ENCODE measurements around the gene BHLHE23. TPM values are rescaled to one million over a fixed set of nuclear protein-coding genes. Genes with fewer than 3 reads are reported as not detected.
"Not testable (repeated sequence)": the region's sequence is repeated elsewhere in the genome, so short reads cannot be mapped to it uniquely, and the experiment has no call there.

BHLHE23 gene
- total RNA-seq, 6 donors from 2014 or later = not detected

DNA sequence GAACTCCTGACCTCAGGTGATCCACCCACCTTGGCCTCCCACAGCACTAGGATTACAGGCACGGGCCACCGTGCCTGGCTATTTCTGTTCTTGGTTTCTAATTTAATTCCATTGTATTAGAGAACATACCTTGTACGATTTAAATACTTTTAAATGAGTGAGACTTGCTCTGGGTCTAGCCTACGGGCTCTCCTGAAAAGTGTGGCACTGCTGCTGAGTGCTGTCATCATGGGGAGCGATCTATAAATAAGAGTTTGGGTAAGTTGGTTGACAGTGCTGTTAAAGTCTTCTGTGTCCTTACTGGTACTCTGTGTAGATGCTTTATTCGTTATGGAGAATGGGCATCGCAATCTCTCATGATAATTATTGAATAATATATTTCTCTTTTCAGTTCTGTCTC lies 35.0 kb upstream of the BHLHE23 start:
- H3K4me1 ChIP-seq = no peaks in the 10 kb centered on the region
- TF ChIP-seq, protein P1, sequence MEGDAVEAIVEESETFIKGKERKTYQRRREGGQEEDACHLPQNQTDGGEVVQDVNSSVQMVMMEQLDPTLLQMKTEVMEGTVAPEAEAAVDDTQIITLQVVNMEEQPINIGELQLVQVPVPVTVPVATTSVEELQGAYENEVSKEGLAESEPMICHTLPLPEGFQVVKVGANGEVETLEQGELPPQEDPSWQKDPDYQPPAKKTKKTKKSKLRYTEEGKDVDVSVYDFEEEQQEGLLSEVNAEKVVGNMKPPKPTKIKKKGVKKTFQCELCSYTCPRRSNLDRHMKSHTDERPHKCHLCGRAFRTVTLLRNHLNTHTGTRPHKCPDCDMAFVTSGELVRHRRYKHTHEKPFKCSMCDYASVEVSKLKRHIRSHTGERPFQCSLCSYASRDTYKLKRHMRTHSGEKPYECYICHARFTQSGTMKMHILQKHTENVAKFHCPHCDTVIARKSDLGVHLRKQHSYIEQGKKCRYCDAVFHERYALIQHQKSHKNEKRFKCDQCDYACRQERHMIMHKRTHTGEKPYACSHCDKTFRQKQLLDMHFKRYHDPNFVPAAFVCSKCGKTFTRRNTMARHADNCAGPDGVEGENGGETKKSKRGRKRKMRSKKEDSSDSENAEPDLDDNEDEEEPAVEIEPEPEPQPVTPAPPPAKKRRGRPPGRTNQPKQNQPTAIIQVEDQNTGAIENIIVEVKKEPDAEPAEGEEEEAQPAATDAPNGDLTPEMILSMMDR (IDR thresholded peaks at IDR 0.05) = no peak
- TF ChIP-seq EP300 (IDR thresholded peaks at IDR 0.05) (no peak), POLR2A (IDR thresholded peaks at IDR 0.05) (no peak), POLR2AphosphoS5 (IDR thresholded peaks at IDR 0.05) (no peak)
- DNase-seq (no peak), ATAC-seq (ENCODE audit: low FRiP score in 2 of 2) (no peak)
- no peaks in the 10 kb centered on the region for H3K36me3 ChIP-seq
- no peak overlapping the region for H3K27ac ChIP-seq
- H3K4me3 ChIP-seq = no peak overlapping the region
- H3K9me3 ChIP-seq = no peaks in the 10 kb centered on the region
- WGBS, 2 donors = 76 to 80% methylated on average over 7 of the region's 7 CpGs
- H3K27me3 ChIP-seq = no peaks in the 10 kb centered on the region

DNA sequence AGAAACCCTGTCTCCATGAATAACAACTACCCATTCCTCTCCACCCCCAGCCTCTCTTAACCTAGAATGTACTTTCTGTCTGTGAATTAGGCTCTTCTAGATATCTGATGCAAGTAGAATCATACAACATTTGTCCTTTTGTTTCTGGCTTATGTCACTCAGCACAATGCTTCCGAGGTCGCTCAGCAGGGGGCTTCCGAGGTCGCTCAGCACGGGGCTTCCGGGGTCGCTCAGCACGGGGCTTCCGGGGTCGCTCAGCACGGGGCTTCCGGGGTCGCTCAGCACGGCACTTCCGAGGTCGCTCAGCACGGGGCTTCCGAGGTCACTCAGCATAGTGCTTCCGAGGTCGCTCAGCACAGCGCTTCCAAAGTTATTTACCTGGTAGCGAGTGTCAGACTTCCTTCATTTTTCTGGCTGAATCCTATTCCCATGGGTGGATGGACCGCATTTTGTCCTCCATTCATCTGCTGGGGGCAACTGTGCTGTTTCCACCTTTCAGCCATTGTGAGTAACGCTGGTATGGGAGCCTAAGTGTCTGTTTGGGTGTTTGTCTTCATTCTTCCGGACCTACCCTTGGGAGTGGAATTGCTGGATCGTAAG lies 31.0 kb upstream of the BHLHE23 start:
- ATAC-seq (ENCODE audit: low FRiP score in 2 of 2) (no peak), DNase-seq (peak in 1 of 2 donors; percentile 38)
- no peaks in the 10 kb centered on the region for H3K27me3 ChIP-seq
- H3K9me3 ChIP-seq = no peaks in the 10 kb centered on the region
- no peak overlapping the region for H3K27ac ChIP-seq
- no peak overlapping the region for H3K4me3 ChIP-seq
- TF ChIP-seq POLR2A (IDR thresholded peaks at IDR 0.05) = no peak
- no peak for TF ChIP-seq EP300 (IDR thresholded peaks at IDR 0.05)
- no peak for TF ChIP-seq POLR2AphosphoS5 (IDR thresholded peaks at IDR 0.05)
- TF ChIP-seq, protein P1 (IDR thresholded peaks at IDR 0.05) = no peak
- WGBS, 2 donors = 53 to 71% methylated on average over 26 of the region's 26 CpGs
- no peaks in the 10 kb centered on the region for H3K36me3 ChIP-seq
- H3K4me1 ChIP-seq = peaks cover 0 to 7% (median 0%) of the 10 kb centered on the region in 4 donors

DNA sequence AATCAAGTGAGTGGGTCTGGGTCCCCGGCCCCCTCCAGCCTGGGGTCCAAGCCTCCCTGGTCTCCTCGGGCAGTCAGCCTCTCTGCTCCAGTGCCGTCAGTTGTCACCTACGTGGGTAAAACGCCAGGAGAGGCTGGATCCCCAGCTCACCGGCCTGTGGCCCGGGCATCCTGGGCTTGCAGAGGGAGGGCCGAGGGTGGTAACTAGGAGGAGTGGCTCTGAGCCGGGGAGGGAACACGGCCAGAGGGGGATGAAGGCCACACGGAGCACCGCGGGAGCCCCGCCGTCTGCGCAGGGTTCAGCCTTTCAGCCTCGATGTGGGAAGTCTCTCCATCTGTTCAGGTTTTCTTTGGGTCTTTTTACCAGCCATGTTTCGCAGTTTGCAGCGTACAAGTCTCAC lies 29.5 kb upstream of the BHLHE23 start:
- peak in 1 of 2 donors; percentile 63 for DNase-seq
- peaks cover 0 to 9% (median 0%) of the 10 kb centered on the region in 4 donors for H3K4me1 ChIP-seq
- H3K27me3 ChIP-seq = no peaks in the 10 kb centered on the region
- no peak overlapping the region for H3K4me3 ChIP-seq
- H3K27ac ChIP-seq = no peak overlapping the region
- ATAC-seq (ENCODE audit: low FRiP score in 2 of 2) = no peak
- H3K36me3 ChIP-seq = no peaks in the 10 kb centered on the region
- no peak for TF ChIP-seq POLR2A (IDR thresholded peaks at IDR 0.05)
- no peak for TF ChIP-seq POLR2AphosphoS5 (IDR thresholded peaks at IDR 0.05)
- no peak for TF ChIP-seq EP300 (IDR thresholded peaks at IDR 0.05)
- TF ChIP-seq, protein P1 (IDR thresholded peaks at IDR 0.05) = no peak
- WGBS, 2 donors = 43 to 48% methylated on average over 13 to 18 of the region's 19 CpGs
- no peaks in the 10 kb centered on the region for H3K9me3 ChIP-seq

DNA sequence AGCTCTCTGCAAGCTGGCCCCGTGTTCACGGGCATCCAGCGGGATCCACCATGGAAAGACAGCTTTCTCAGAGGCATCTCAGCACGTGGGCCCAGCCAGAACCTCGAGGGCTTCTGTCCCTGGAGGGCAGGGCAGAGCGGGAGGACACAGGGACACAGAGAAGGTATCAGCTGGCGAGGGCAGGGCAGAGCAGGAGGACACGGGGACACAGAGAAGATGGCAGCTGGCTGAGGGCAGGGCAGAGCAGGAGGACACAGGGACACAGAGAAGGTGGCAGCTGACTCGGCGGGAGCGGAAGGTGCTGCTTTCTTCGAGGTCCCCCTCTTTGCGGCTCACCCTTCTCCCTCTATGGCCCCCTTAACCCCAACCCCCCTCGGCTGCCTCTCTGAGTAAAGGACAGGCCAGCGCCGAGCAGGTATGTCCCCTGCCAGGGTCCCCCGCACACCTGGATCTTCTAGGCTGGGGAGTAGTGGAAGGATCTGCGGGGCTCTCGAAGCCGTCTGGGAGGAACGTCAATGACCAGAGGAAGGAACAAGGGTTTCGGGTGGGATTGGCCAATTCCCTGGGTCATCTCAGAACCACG lies 28.9 kb upstream of the BHLHE23 start:
- H3K27me3 ChIP-seq = no peaks in the 10 kb centered on the region
- TF ChIP-seq EP300 (IDR thresholded peaks at IDR 0.05) (no peak), POLR2A (IDR thresholded peaks at IDR 0.05) (no peak), POLR2AphosphoS5 (IDR thresholded peaks at IDR 0.05) (no peak)
- TF ChIP-seq, protein P1 (IDR thresholded peaks at IDR 0.05) = no peak
- no peak overlapping the region for H3K27ac ChIP-seq
- ATAC-seq (ENCODE audit: low FRiP score in 2 of 2) (peak in 1 of 2 donors; percentile 10), DNase-seq (peak in 1 of 2 donors; percentile 44)
- H3K4me3 ChIP-seq = no peak overlapping the region
- H3K4me1 ChIP-seq = peaks cover 0 to 9% (median 0%) of the 10 kb centered on the region in 4 donors
- H3K36me3 ChIP-seq = no peaks in the 10 kb centered on the region
- H3K9me3 ChIP-seq = no peaks in the 10 kb centered on the region
- WGBS, 2 donors = 81 to 93% methylated on average over 12 to 23 of the region's 23 CpGs

DNA sequence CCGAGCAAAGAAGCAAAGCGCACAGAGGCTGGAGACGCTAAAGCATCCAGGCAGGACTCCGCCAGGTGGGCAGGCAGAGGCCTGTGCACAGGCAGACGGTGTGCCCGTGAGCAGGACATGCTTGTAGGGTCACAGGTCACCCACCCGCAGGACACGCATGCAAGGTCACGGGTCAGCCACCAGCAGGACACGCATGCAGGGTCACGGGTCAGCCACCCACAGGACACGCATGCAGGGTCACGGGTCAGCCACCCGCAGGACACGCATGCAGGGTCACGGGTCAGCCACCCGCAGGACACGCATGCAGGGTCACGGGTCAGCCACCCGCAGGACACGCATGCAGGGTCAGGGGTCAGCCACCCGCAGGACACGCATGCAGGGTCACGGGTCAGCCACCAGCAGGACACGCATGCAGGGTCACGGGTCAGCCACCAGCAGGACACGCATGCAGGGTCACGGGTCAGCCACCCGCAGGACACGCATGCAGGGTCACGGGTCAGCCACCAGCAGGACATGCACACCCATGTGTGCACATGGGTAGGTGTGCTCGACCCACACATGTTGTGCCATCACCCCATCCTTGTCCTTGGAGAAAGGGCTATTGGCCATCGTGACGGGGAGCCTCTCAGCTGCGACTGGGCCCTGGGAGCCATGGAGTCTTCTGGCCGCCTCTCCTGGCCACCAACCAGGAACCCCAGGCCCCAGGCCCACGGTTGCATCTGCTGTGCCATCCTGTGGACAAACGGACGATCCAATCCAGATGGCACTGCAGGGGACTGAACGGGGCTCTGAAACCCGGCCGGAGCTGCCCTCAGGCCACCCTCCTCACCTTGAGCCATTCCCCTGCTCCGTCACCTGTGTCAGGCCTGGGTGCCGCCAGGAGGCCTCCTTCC lies 28.2 kb upstream of the BHLHE23 start:
- 74 to 82% methylated on average over 17 to 35 of the region's 44 CpGs for WGBS, 2 donors
- not testable (repeated sequence) for H3K27ac ChIP-seq; H3K9me3 ChIP-seq; H3K4me3 ChIP-seq; H3K36me3 ChIP-seq; ATAC-seq (ENCODE audit: low FRiP score in 2 of 2); H3K27me3 ChIP-seq; H3K4me1 ChIP-seq
- DNase-seq = peak in 1 of 2 donors; percentile 61
